Measurements from ENCODE around the gene RHBDL3. TPM values are rescaled to one million over a fixed set of nuclear protein-coding genes. Genes with fewer than 3 reads are reported as not detected.

Gene RHBDL3
- total and polyA plus RNA-seq, 2 of the 8 experiments (the other 6 are each of a cell fraction or from before 2014, with no cell fraction given), result 9.6 to 12.2 TPM

DNA sequence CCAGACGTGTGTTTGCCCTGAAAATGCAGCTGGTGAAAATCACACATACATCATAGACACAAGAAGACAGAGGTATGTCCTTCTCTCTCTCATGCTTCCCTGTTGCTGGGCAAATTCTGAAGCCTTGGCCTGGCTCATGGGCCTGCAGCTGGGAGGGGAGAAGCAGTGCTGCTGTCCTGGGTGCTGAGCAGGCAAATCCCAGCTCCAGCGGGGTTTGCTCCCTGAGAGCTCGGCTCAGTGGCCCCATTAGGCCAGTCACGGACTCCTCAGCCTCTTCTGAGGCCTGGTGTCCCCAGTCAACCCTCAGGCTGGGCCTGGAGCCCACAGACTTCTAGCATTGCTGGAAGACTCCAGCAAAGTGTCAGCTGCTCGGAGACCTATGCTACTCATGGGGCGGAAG lies 11.7 kb downstream of the RHBDL3 start:
- Histone ChIP-seq H3K14ac (ENCODE audit: insufficient read length) (no peak overlapping the region), H2BK120ac (replicated peaks; ENCODE audit: low read depth, low read length) (no peak overlapping the region), H3K4me1 (replicated peaks in 1 of 4; ENCODE audit: control insufficient read depth in 3 of 4, insufficient read depth in 4 of 4, low read length in 3 of 4) (peaks cover 14 to 59% (median 46%) of the 10 kb centered on the region in 4 experiments), H3K27ac (ENCODE audit: low read depth, low read length) (no peak overlapping the region), H2AFZ (ENCODE audit: low read length) (no peak overlapping the region), H4K91ac (replicated peaks; ENCODE audit: insufficient read length, low read length) (no peak overlapping the region), H4K8ac (ENCODE audit: extremely low read depth, insufficient read depth, low read length) (no peak overlapping the region), H3K18ac (ENCODE audit: extremely low read depth, low read length) (no peak overlapping the region), H3K79me1 (ENCODE audit: low read depth, low read length) (peaks cover 2% of the 10 kb centered on the region; the same call in 1 of the 2 replicates), H3K23ac (ENCODE audit: insufficient read length) (no peak overlapping the region), H2BK12ac (ENCODE audit: low read depth, low read length) (0 out of 2 replicates have a peak overlapping the region, but pooled peaks have one; percentile 13), H4K20me1 (replicated peaks in 1 of 2; ENCODE audit: control insufficient read depth in 1 of 2, insufficient read depth in 2 of 2, low read length in 2 of 2) (peaks cover 3% of the 10 kb centered on the region in 2 experiments), H3K4me3 (ENCODE audit: extremely low read depth in 1 of 4, insufficient read depth in 2 of 4, low read depth in 3 of 4, low read length in 4 of 4) (no peak overlapping the region), H4K5ac (ENCODE audit: insufficient read length, low read depth, low read length) (no peak overlapping the region), H3K23me2 (ENCODE audit: low read depth, low read length) (peaks cover 5% of the 10 kb centered on the region; the same call in 1 of the 2 replicates), H3K56ac (replicated peaks; ENCODE audit: insufficient read length, low read depth, low read length) (no peak overlapping the region), H2BK15ac (ENCODE audit: low read length) (no peak overlapping the region), H3K36me3 (ENCODE audit: control insufficient read depth in 2 of 4, insufficient read depth in 4 of 4, low read length in 3 of 4) (no peaks in the 10 kb centered on the region), H3K9ac (replicated peaks in 1 of 4; ENCODE audit: extremely low read depth in 1 of 4, low read depth in 3 of 4, low read length in 3 of 4) (no peak overlapping the region; a peak in 1 of 7 replicates), H3K4ac (replicated peaks; ENCODE audit: insufficient read length, low read depth, low read length) (no peak overlapping the region), H3K27me3 (replicated peaks in 1 of 4; ENCODE audit: control insufficient read depth in 3 of 4, extremely low read depth in 1 of 4, insufficient read depth in 3 of 4, low read length in 3 of 4) (peaks cover 0 to 2% (median 0%) of the 10 kb centered on the region in 4 experiments; a peak in 2 of 7 replicates), H2AK5ac (ENCODE audit: low read depth, low read length) (peak overlapping the region; percentile 57; the same call in 1 of the 2 replicates), H3K79me2 (ENCODE audit: control insufficient read depth in 1 of 2, insufficient read depth in 2 of 2, low read length in 2 of 2) (peaks cover 0 to 6% of the 10 kb centered on the region in 2 experiments; a peak in 1 of 4 replicates), H2BK20ac (ENCODE audit: low read length) (0 out of 2 replicates have a peak overlapping the region, but pooled peaks have one; percentile 1), H3K4me2 (ENCODE audit: insufficient read depth in 1 of 2, low read depth in 2 of 2, low read length in 2 of 2) (no peak overlapping the region), H2BK5ac (ENCODE audit: low read depth, low read length) (no peak overlapping the region), H3K9me3 (ENCODE audit: insufficient read depth in 2 of 2, low read depth in 1 of 2, low read length in 1 of 2) (no peaks in the 10 kb centered on the region)
- DNase-seq (ENCODE audit: low read depth in 1 of 2, low spot score in 2 of 2) (no peak), FAIRE-seq (peak; percentile 80)
- CTCF ChIA-PET (ENCODE audit: partially characterized antibody), result interaction anchor here (0.5 to 4.3 kb wide), 6 partner anchors 9 to 185 kb away, joined by 3 to 15 read pairs (median 7); no protein-coding TSS in a partner anchor
- WGBS, 2 experiments (ENCODE audit: extremely low coverage in 1 of 2, insufficient coverage in 1 of 2, insufficient read length in 1 of 2, insufficient replicate concordance in 2 of 2, low coverage in 1 of 2, low lambda C conversion rate in 2 of 2, missing lambda C conversion rate in 1 of 2), result 94% methylated on average over 6 of the region's 6 CpGs; no CpG with 5 or more reads in 1 of the 2 experiments
- TF ChIP-seq SAP30 (IDR thresholded peaks at IDR 0.05; ENCODE audit: insufficient read depth, insufficient replicate concordance, low read length) (peak; percentile 79), HDAC2 (IDR thresholded peaks at IDR 0.05; ENCODE audit: borderline replicate concordance in 1 of 2, low read depth in 2 of 2, low read length in 2 of 2) (peak in 1 of 2 experiments; percentile 26; a peak in 1 of 4 replicates), CHD2 (IDR thresholded peaks at IDR 0.05; ENCODE audit: low read length) (no peak), POLR2A (IDR thresholded peaks at IDR 0.05; ENCODE audit: control extremely low read depth in 1 of 2, low read depth in 2 of 2, low read length in 2 of 2) (no peak), RFX5 (IDR thresholded peaks at IDR 0.05; ENCODE audit: borderline replicate concordance, low read depth, low read length) (peak; percentile 77), NANOG (IDR thresholded peaks at IDR 0.05; ENCODE audit: insufficient read depth, low read depth, low read length, poor library complexity, severe bottlenecking) (no peak), MAFK (IDR thresholded peaks at IDR 0.05; ENCODE audit: low read depth, low read length) (peak; percentile 55; the same call in 1 of the 2 replicates), SIN3A (conservative IDR thresholded peaks at IDR 0.05 in 1 of 2, IDR thresholded peaks at IDR 0.05 in 1 of 2; ENCODE audit: low read depth in 1 of 2, low read length in 2 of 2) (peak; percentile 87 to 95; a peak in 3 of 4 replicates), GTF2F1 (IDR thresholded peaks at IDR 0.05; ENCODE audit: borderline replicate concordance, low read depth, low read length) (no peak)
- POLR2A ChIA-PET (ENCODE audit: partially characterized antibody), result interaction anchor here (1.1 to 1.8 kb wide), 3 partner anchors 10 to 26 kb away, joined by 3 to 6 read pairs (median 3); no protein-coding TSS in a partner anchor
